HL-60 (cell line): Measurements from ENCODE around the gene MX2.

Experiments
- POLR2AphosphoS5 ChIP-seq: IDR thresholded peaks from 2 replicates; pipeline ENCODE4 v1.6.1; 2012; ENCODE audit warnings: low read depth
- TF ChIP-seq, protein P1 (sequence below): IDR thresholded peaks from one replicate; pipeline ENCODE4 v1.5.1; 2011; ENCODE audit warnings: low read length, control low read depth, inconsistent platforms; ENCODE audit not compliant: insufficient read depth

DNA sequence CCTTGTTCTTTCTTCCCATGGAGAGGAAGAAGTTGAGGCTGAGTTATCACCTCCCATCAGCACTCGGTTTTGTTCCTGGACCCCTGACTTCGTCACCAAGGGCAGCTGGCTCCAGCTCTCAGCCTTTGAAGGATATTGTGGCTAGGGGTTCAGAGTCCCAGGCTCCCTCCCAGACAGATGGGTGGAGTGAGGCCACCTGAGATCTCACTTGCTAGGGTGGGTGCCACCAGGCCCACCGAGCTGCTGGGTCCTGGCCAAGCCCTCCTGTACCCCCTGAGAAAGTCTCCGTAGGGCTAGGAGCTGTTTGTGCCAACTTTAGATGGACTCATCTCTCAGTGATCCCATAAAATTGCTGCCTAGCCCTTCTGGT is 6.9 kb downstream of the MX2 start:
- TF ChIP-seq, protein P1, sequence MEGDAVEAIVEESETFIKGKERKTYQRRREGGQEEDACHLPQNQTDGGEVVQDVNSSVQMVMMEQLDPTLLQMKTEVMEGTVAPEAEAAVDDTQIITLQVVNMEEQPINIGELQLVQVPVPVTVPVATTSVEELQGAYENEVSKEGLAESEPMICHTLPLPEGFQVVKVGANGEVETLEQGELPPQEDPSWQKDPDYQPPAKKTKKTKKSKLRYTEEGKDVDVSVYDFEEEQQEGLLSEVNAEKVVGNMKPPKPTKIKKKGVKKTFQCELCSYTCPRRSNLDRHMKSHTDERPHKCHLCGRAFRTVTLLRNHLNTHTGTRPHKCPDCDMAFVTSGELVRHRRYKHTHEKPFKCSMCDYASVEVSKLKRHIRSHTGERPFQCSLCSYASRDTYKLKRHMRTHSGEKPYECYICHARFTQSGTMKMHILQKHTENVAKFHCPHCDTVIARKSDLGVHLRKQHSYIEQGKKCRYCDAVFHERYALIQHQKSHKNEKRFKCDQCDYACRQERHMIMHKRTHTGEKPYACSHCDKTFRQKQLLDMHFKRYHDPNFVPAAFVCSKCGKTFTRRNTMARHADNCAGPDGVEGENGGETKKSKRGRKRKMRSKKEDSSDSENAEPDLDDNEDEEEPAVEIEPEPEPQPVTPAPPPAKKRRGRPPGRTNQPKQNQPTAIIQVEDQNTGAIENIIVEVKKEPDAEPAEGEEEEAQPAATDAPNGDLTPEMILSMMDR = no peak
- no peak for TF ChIP-seq POLR2AphosphoS5
